ENCODE data around the gene KCNK17.

Gene KCNK17

DNA sequence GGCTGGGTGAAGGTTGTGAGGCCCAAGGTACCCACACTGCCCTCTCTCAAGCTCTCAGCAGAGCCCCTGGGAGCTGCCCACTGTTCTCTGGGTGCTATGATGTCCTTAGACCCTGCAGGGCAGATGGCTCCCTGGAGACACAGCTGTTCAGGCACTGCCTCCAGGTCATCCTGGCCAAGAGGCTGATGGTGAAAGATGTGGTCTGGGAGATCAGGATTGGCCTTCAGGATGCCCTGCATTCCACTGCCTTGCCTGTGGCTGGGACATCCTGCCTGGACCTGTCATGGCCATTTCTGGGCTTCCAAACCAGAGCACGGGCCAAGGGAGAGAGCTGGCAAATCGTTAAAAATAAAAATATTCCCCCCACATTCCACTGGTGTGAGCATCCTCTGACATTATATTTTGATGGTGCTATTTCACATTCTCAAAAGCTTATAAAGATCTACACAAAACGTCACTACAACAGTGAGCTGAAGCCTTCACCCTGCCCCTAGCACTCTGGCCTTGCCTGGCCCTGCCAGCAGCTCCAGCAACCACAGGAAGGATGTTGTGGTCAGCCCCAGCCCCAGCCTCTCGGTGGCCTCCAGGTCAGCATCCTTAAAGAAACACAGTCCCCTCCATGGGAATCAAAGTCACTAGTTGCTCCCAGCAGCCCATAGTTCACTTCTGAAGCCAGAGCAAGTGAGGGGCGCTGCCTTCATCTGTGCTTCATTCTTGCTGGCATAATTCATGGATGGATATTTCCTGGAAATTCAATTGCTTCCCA lies 21.7 kb upstream of the KCNK17 start:
- no peak overlapping the region for H3K4me3 ChIP-seq (ENCODE audit: low read length in 2 of 2)
- H3K4me1 ChIP-seq (ENCODE audit: control insufficient read depth, insufficient read depth, low read length): peaks cover 12% of the 10 kb centered on the region
- peaks cover 0 to 8% of the 10 kb centered on the region in 2 donors for H3K27me3 ChIP-seq (ENCODE audit: control insufficient read depth in 1 of 2, insufficient read depth in 2 of 2, low read length in 2 of 2)
- no peak overlapping the region for H3K9ac ChIP-seq (ENCODE audit: low read length in 2 of 2)
- H3K9me3 ChIP-seq (ENCODE audit: control insufficient read depth in 2 of 2, low read length in 2 of 2): no peaks in the 10 kb centered on the region
- no peaks in the 10 kb centered on the region for H3K36me3 ChIP-seq (ENCODE audit: control insufficient read depth in 2 of 2, insufficient read depth in 2 of 2, low read length in 2 of 2)
- H3K27ac ChIP-seq (ENCODE audit: low read length): no peak overlapping the region

- Histone ChIP-seq H3K27me3 (ENCODE audit: control insufficient read depth in 1 of 2, insufficient read depth in 2 of 2, low read length in 2 of 2) (peaks cover under 1 to 9% of the 10 kb centered on the region in 2 donors), H3K27ac (ENCODE audit: low read length) (no peak overlapping the region), H3K9me3 (ENCODE audit: control insufficient read depth in 2 of 2, low read length in 2 of 2) (no peaks in the 10 kb centered on the region), H3K9ac (ENCODE audit: low read length in 2 of 2) (no peak overlapping the region), H3K4me1 (ENCODE audit: control insufficient read depth, insufficient read depth, low read length) (no peaks in the 10 kb centered on the region), H3K36me3 (ENCODE audit: control insufficient read depth in 2 of 2, insufficient read depth in 2 of 2, low read length in 2 of 2) (no peaks in the 10 kb centered on the region), H3K4me3 (ENCODE audit: low read length in 2 of 2) (no peak overlapping the region)
Measured at GRCh38 chr6:39333644-39334438, 19.6 kb upstream of the KCNK17 start.

DNA sequence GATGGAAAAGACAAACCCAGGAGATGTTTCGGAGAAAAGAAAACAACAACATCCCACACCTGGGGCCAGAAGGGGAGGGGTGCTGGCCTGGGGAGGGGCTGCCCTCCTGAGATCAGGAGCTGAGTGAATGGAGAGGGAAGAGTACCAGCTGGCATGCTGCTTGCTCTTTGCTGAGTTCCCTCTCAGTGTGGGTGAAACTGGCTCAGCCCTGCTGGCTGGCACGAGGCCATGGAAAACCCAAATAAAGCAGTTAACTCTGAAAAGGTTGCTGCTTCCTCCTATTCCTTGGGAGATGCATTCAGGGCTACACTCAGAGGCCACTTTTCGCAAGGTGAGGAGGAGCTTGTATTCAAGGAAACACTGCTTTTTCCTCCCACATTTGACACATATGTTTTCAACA lies 16.3 kb upstream of the KCNK17 start:
- Histone ChIP-seq H3K27ac (ENCODE audit: low read length) (no peak overlapping the region), H3K4me1 (ENCODE audit: control insufficient read depth, insufficient read depth, low read length) (no peaks in the 10 kb centered on the region), H3K9ac (ENCODE audit: low read length in 2 of 2) (no peak overlapping the region), H3K27me3 (ENCODE audit: control insufficient read depth in 1 of 2, insufficient read depth in 2 of 2, low read length in 2 of 2) (peaks cover 7 to 15% of the 10 kb centered on the region in 2 donors), H3K36me3 (ENCODE audit: control insufficient read depth in 2 of 2, insufficient read depth in 2 of 2, low read length in 2 of 2) (no peaks in the 10 kb centered on the region), H3K4me3 (ENCODE audit: low read length in 2 of 2) (no peak overlapping the region), H3K9me3 (ENCODE audit: control insufficient read depth in 2 of 2, low read length in 2 of 2) (no peaks in the 10 kb centered on the region)

- Histone ChIP-seq H3K27ac (ENCODE audit: low read length) (no peak overlapping the region), H3K9me3 (ENCODE audit: control insufficient read depth in 2 of 2, low read length in 2 of 2) (no peaks in the 10 kb centered on the region), H3K4me1 (ENCODE audit: control insufficient read depth, insufficient read depth, low read length) (no peaks in the 10 kb centered on the region), H3K4me3 (ENCODE audit: low read length in 2 of 2) (no peak overlapping the region), H3K27me3 (ENCODE audit: control insufficient read depth in 1 of 2, insufficient read depth in 2 of 2, low read length in 2 of 2) (peaks cover 7 to 15% of the 10 kb centered on the region in 2 donors), H3K36me3 (ENCODE audit: control insufficient read depth in 2 of 2, insufficient read depth in 2 of 2, low read length in 2 of 2) (no peaks in the 10 kb centered on the region), H3K9ac (ENCODE audit: low read length in 2 of 2) (no peak overlapping the region)
Measured at GRCh38 chr6:39330057-39330456, 15.8 kb upstream of the KCNK17 start.

DNA sequence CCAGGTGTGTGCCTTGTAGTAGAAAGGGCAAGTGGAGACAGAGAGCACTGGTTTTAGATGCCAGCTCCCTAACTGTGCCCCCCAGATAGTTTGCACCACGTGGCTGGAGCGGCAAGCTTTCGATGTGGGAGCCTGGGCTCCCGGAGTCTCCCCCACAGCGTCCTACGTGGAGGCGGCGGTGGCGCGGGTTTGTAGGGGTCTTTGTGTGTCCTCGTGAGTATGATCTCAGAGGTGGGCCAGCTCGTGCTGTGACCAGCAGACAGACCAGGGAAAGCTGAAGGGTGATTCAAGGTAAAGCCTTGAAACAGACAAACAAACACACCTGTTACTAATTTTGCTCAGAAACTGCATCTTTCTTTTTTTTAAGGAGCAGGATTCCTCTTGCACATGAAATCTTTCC lies 13.8 kb upstream of the KCNK17 start:
- H3K27me3 ChIP-seq (ENCODE audit: control insufficient read depth in 1 of 2, insufficient read depth in 2 of 2, low read length in 2 of 2): peaks cover 7 to 14% of the 10 kb centered on the region in 2 donors
- H3K9me3 ChIP-seq (ENCODE audit: control insufficient read depth in 2 of 2, low read length in 2 of 2): no peaks in the 10 kb centered on the region
- no peaks in the 10 kb centered on the region for H3K36me3 ChIP-seq (ENCODE audit: control insufficient read depth in 2 of 2, insufficient read depth in 2 of 2, low read length in 2 of 2)
- no peak overlapping the region for H3K9ac ChIP-seq (ENCODE audit: low read length in 2 of 2)
- no peak overlapping the region for H3K4me3 ChIP-seq (ENCODE audit: low read length in 2 of 2)
- H3K4me1 ChIP-seq (ENCODE audit: control insufficient read depth, insufficient read depth, low read length): no peaks in the 10 kb centered on the region
- H3K27ac ChIP-seq (ENCODE audit: low read length): no peak overlapping the region

DNA sequence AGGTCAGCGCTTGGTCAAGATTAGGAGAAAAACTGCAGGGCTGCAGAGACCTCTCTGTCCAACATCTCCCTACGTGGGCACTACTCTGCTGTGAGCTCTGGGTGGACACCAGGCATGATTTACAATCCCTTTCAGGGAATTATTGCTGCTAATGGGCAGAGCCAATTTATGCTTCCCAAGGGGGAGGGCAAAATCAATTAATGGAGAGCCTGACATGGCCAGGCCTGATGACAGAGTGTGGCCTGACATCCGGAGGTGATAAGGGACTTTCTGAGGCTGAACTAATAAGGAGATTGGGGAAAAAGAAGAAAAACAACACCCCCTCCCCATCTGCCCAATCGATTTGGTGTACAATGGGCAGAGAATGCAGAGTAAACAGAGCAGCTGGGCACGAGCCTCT lies 13.3 kb upstream of the KCNK17 start:
- peaks cover 7 to 13% of the 10 kb centered on the region in 2 donors for H3K27me3 ChIP-seq (ENCODE audit: control insufficient read depth in 1 of 2, insufficient read depth in 2 of 2, low read length in 2 of 2)
- no peaks in the 10 kb centered on the region for H3K4me1 ChIP-seq (ENCODE audit: control insufficient read depth, insufficient read depth, low read length)
- H3K36me3 ChIP-seq (ENCODE audit: control insufficient read depth in 2 of 2, insufficient read depth in 2 of 2, low read length in 2 of 2): no peaks in the 10 kb centered on the region
- H3K27ac ChIP-seq (ENCODE audit: low read length): no peak overlapping the region
- H3K4me3 ChIP-seq (ENCODE audit: low read length in 2 of 2): no peak overlapping the region
- no peak overlapping the region for H3K9ac ChIP-seq (ENCODE audit: low read length in 2 of 2)
- no peaks in the 10 kb centered on the region for H3K9me3 ChIP-seq (ENCODE audit: control insufficient read depth in 2 of 2, low read length in 2 of 2)

- H3K9me3 ChIP-seq (ENCODE audit: control insufficient read depth in 2 of 2, low read length in 2 of 2): peaks cover 0 to 5% of the 10 kb centered on the region in 2 donors
Measured at GRCh38 chr6:39322306-39322850, 8.2 kb upstream of the KCNK17 start, which contains the start of gene KCNK16. TSS of gene KCNK16 (minus strand) at chr6:39322702. CDS start at chr6:39322540, 162 bp downstream.

DNA sequence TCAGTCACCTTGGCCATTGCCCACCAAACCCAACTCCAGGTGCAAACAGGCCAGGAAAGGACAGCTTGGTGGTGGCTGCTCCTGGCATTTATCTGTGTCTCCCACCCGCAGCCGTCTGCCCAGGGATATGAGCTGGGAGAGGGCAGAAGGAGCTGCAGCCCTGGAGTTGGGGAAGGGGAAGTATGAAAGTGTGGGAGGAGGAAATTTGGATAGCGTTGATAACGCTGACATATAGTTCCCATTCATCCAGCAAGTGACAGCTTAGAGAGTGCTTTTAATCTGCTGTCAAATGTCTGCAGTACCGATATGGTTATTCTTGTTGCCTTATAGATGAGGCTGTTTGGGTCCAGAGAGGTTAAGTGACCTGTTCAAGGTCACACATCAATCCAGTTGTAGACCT lies 7.5 kb upstream of the KCNK17 start:
- Histone ChIP-seq H3K9ac (ENCODE audit: low read length in 2 of 2) (no peak overlapping the region), H3K27ac (ENCODE audit: low read length) (no peak overlapping the region), H3K36me3 (ENCODE audit: control insufficient read depth in 2 of 2, insufficient read depth in 2 of 2, low read length in 2 of 2) (no peaks in the 10 kb centered on the region), H3K9me3 (ENCODE audit: control insufficient read depth in 2 of 2, low read length in 2 of 2) (peaks cover 0 to 5% of the 10 kb centered on the region in 2 donors), H3K4me1 (ENCODE audit: control insufficient read depth, insufficient read depth, low read length) (peaks cover 6% of the 10 kb centered on the region), H3K27me3 (ENCODE audit: control insufficient read depth in 1 of 2, insufficient read depth in 2 of 2, low read length in 2 of 2) (peaks cover 2 to 3% of the 10 kb centered on the region in 2 donors), H3K4me3 (ENCODE audit: low read length in 2 of 2) (no peak overlapping the region)

More at GRCh38 chr6:39322306-39322850, 8.2 kb upstream of the KCNK17 start, which contains the start of gene KCNK16:
- Histone ChIP-seq H3K4me3 (ENCODE audit: low read length in 2 of 2) (no peak within 1 kb of the TSS), H3K9ac (ENCODE audit: low read length in 2 of 2) (no peak within 1 kb of the TSS), H3K4me1 (ENCODE audit: control insufficient read depth, insufficient read depth, low read length) (peaks cover 6% of the 10 kb centered on the region), H3K27ac (ENCODE audit: low read length) (no peak within 1 kb of the TSS), H3K36me3 (ENCODE audit: control insufficient read depth in 2 of 2, insufficient read depth in 2 of 2, low read length in 2 of 2) (no peaks in the 10 kb centered on the region), H3K27me3 (ENCODE audit: control insufficient read depth in 1 of 2, insufficient read depth in 2 of 2, low read length in 2 of 2) (peaks cover 3 to 5% of the 10 kb centered on the region in 2 donors)

DNA sequence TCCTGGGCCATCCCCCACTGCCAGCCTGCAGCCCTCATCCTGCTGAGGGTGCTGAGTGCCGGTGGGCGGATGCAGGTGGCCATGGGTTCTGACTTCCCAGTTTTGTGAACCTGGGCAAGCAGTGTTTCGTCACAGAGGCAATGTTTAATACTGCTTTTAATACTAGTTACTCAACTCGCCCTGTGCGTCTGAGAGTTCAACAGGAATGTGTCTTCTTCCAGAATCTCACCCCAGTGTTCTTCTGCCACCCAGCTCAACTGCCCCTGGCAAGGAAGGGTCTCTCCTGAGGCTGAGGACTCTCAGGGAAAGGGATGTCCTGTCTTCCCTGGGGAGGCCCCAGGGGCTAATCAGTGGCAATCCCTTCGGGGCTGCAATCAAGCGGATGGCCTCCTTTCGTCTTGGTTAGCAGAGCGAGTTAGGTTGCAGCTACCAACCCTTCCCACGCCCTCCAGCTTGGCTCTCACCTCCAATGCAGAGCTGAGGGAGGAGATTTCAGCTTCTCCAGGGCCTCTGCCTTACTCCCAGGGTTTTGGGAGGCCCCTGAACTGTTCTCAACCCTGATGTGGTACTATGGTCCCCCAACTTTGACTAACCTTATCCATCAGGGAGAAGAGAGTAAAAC lies 6.3 kb upstream of the KCNK17 start:
- Histone ChIP-seq H3K4me3 (ENCODE audit: low read length in 2 of 2) (no peak overlapping the region), H3K9me3 (ENCODE audit: control insufficient read depth in 2 of 2, low read length in 2 of 2) (peaks cover 0 to 5% of the 10 kb centered on the region in 2 donors), H3K9ac (ENCODE audit: low read length in 2 of 2) (no peak overlapping the region), H3K4me1 (ENCODE audit: control insufficient read depth, insufficient read depth, low read length) (peaks cover 6% of the 10 kb centered on the region), H3K27ac (ENCODE audit: low read length) (no peak overlapping the region), H3K27me3 (ENCODE audit: control insufficient read depth in 1 of 2, insufficient read depth in 2 of 2, low read length in 2 of 2) (no peaks in the 10 kb centered on the region), H3K36me3 (ENCODE audit: control insufficient read depth in 2 of 2, insufficient read depth in 2 of 2, low read length in 2 of 2) (no peaks in the 10 kb centered on the region)

DNA sequence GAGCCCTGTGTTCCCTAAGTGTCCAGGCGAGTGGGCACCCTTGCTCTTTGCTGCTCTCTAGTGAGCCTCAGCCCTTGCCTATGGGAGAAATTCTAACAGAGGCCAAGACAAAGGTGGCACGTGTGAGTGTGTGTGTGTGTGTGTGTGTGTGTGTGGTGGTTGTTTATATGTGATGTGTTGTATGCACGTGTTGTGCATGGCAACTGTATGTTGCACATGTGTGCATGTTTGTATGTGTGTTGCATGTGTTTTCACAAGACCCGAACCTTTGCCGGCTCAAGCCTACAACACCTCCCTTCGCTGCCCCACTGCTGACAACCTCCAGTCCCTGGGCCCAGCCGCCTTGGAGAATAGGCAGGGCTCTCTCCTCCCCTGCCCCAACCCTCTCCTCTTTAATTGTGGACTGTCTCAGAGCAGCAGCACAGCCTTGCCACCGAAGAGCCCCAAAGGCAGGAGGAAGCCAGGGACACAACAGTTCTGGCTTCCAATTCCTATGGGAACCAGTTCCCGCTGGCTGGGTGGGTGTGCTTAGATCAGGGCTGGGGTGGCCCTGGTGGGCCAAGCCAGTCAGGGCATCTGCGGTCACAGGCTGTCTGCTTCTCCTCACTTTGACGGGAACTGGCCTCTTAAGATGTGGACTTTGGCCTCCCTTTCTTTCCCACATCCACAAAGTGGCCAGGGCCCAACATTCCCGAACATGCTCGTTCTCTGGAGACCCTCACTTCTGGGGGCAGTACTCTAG lies 5.6 kb upstream of the KCNK17 start:
- Histone ChIP-seq H3K4me3 (ENCODE audit: low read length in 2 of 2) (no peak overlapping the region), H3K27ac (ENCODE audit: low read length) (no peak overlapping the region), H3K9ac (ENCODE audit: low read length in 2 of 2) (no peak overlapping the region)

More for the DNA sequence above, 5.6 kb upstream of the KCNK17 start:
- Histone ChIP-seq H3K4me1 (ENCODE audit: control insufficient read depth, insufficient read depth, low read length) (peaks cover 6% of the 10 kb centered on the region), H3K36me3 (ENCODE audit: control insufficient read depth in 2 of 2, insufficient read depth in 2 of 2, low read length in 2 of 2) (no peaks in the 10 kb centered on the region), H3K27me3 (ENCODE audit: control insufficient read depth in 1 of 2, insufficient read depth in 2 of 2, low read length in 2 of 2) (peaks cover under 1 to 4% of the 10 kb centered on the region in 2 donors), H3K9me3 (ENCODE audit: control insufficient read depth in 2 of 2, low read length in 2 of 2) (peaks cover 0 to 5% of the 10 kb centered on the region in 2 donors)

Measured in stomach smooth muscle (tissue), 2 donors.